Mucosa of stomach (tissue), 1 donor: ENCODE measurements around the gene EEF1A1.
"Not testable (repeated sequence)": the region's sequence is repeated elsewhere in the genome, so short reads cannot be mapped to it uniquely, and the experiment has no call there.

Experiments used
- H3K27me3 ChIP-seq: one replicate; pipeline ENCODE4 v1.7.0; 2013; ENCODE audit warnings: mild to moderate bottlenecking, low read length; ENCODE audit not compliant: control insufficient read depth, insufficient read depth
- H3K36me3 ChIP-seq: one replicate; pipeline ENCODE4 v1.7.0; 2013; ENCODE audit warnings: low read length; ENCODE audit not compliant: control insufficient read depth, insufficient read depth
- H3K4me1 ChIP-seq: one replicate; pipeline ENCODE4 v1.7.0; 2013; ENCODE audit warnings: mild to moderate bottlenecking, low read length; ENCODE audit not compliant: control insufficient read depth, insufficient read depth
- H3K4me3 ChIP-seq: one replicate; pipeline ENCODE4 v1.7.0; 2013; ENCODE audit warnings: low read length
- H3K9ac ChIP-seq: one replicate; pipeline ENCODE4 v1.7.0; 2013; ENCODE audit warnings: mild to moderate bottlenecking, low read length, moderate library complexity
- H3K9me3 ChIP-seq: one replicate; pipeline ENCODE4 v1.7.0; 2013; ENCODE audit warnings: mild to moderate bottlenecking, low read length, moderate library complexity; ENCODE audit not compliant: control insufficient read depth
- donor health status: Pancreatic carcinoma.

The EEF1A1 gene

GRCh38 chr6:73556836-73557235 is 36.0 kb upstream of the EEF1A1 start:
- no peaks in the 10 kb centered on the region for H3K36me3 ChIP-seq
- H3K4me3 ChIP-seq = no peak overlapping the region
- no peaks in the 10 kb centered on the region for H3K27me3 ChIP-seq
- no peaks in the 10 kb centered on the region for H3K4me1 ChIP-seq
- H3K9ac ChIP-seq = no peak overlapping the region
- H3K9me3 ChIP-seq = no peaks in the 10 kb centered on the region

- H3K9ac ChIP-seq, H3K4me1 ChIP-seq, H3K36me3 ChIP-seq, H3K27me3 ChIP-seq, H3K4me3 ChIP-seq, H3K9me3 ChIP-seq: not testable (repeated sequence)
Observed at GRCh38 chr6:73555380-73555949, 34.6 kb upstream of the EEF1A1 start.

GRCh38 chr6:73551115-73551514 is 30.3 kb upstream of the EEF1A1 start:
- H3K9me3 ChIP-seq, H3K27me3 ChIP-seq, H3K36me3 ChIP-seq, H3K4me1 ChIP-seq, H3K4me3 ChIP-seq, H3K9ac ChIP-seq: not testable (repeated sequence)

GRCh38 chr6:73548458-73549446 is 27.9 kb upstream of the EEF1A1 start:
- no peaks in the 10 kb centered on the region for H3K27me3 ChIP-seq
- no peak overlapping the region for H3K9ac ChIP-seq
- no peaks in the 10 kb centered on the region for H3K4me1 ChIP-seq
- no peaks in the 10 kb centered on the region for H3K9me3 ChIP-seq
- no peak overlapping the region for H3K4me3 ChIP-seq
- H3K36me3 ChIP-seq = no peaks in the 10 kb centered on the region

- Histone ChIP-seq H3K9me3 (no peaks in the 10 kb centered on the region), H3K4me3 (no peak overlapping the region), H3K9ac (no peak overlapping the region), H3K36me3 (no peaks in the 10 kb centered on the region), H3K4me1 (no peaks in the 10 kb centered on the region), H3K27me3 (no peaks in the 10 kb centered on the region)
Observed at GRCh38 chr6:73547036-73547435, 26.2 kb upstream of the EEF1A1 start.

- Histone ChIP-seq H3K9me3 (no peaks in the 10 kb centered on the region), H3K4me3 (no peak overlapping the region), H3K27me3 (no peaks in the 10 kb centered on the region), H3K9ac (no peak overlapping the region), H3K4me1 (no peaks in the 10 kb centered on the region), H3K36me3 (no peaks in the 10 kb centered on the region)
Observed at GRCh38 chr6:73542891-73543290, 22.1 kb upstream of the EEF1A1 start.

- H3K9ac ChIP-seq, H3K36me3 ChIP-seq, H3K4me1 ChIP-seq, H3K27me3 ChIP-seq, H3K9me3 ChIP-seq, H3K4me3 ChIP-seq: not testable (repeated sequence)
Observed at GRCh38 chr6:73542481-73542880, 21.6 kb upstream of the EEF1A1 start.

- H3K4me3 ChIP-seq = no peak overlapping the region
- H3K9ac ChIP-seq = no peak overlapping the region
- H3K36me3 ChIP-seq = no peaks in the 10 kb centered on the region
- no peaks in the 10 kb centered on the region for H3K9me3 ChIP-seq
- no peaks in the 10 kb centered on the region for H3K27me3 ChIP-seq
- H3K4me1 ChIP-seq = no peaks in the 10 kb centered on the region
Observed at GRCh38 chr6:73538116-73538779, 17.4 kb upstream of the EEF1A1 start.

GRCh38 chr6:73537677-73538076 is 16.8 kb upstream of the EEF1A1 start:
- Histone ChIP-seq H3K27me3 (no peaks in the 10 kb centered on the region), H3K4me1 (no peaks in the 10 kb centered on the region), H3K9me3 (no peaks in the 10 kb centered on the region), H3K36me3 (no peaks in the 10 kb centered on the region), H3K4me3 (no peak overlapping the region), H3K9ac (no peak overlapping the region)

- H3K9me3 ChIP-seq = no peaks in the 10 kb centered on the region
- no peak overlapping the region for H3K4me3 ChIP-seq
- no peaks in the 10 kb centered on the region for H3K27me3 ChIP-seq
Observed at GRCh38 chr6:73534628-73535027, 13.8 kb upstream of the EEF1A1 start.

GRCh38 chr6:73532293-73532692 is 11.5 kb upstream of the EEF1A1 start:
- H3K9me3 ChIP-seq = no peaks in the 10 kb centered on the region
- H3K9ac ChIP-seq = no peak overlapping the region

More at GRCh38 chr6:73534628-73535027, 13.8 kb upstream of the EEF1A1 start:
- Histone ChIP-seq H3K36me3 (no peaks in the 10 kb centered on the region), H3K4me1 (no peaks in the 10 kb centered on the region), H3K9ac (no peak overlapping the region)

GRCh38 chr6:73528897-73529296 is 8.1 kb upstream of the EEF1A1 start:
- no peaks in the 10 kb centered on the region for H3K4me1 ChIP-seq
- no peak overlapping the region for H3K9ac ChIP-seq
- H3K4me3 ChIP-seq = no peak overlapping the region
- H3K9me3 ChIP-seq = no peaks in the 10 kb centered on the region
- no peaks in the 10 kb centered on the region for H3K36me3 ChIP-seq
- H3K27me3 ChIP-seq = no peaks in the 10 kb centered on the region

More at GRCh38 chr6:73532293-73532692, 11.5 kb upstream of the EEF1A1 start:
- Histone ChIP-seq H3K27me3 (no peaks in the 10 kb centered on the region), H3K4me3 (no peak overlapping the region), H3K4me1 (no peaks in the 10 kb centered on the region), H3K36me3 (no peaks in the 10 kb centered on the region)
